Right lobe of liver (tissue), 4 donors: ENCODE measurements around the gene MED14.

Experiments used
- POLR2A ChIP-seq: fragments of 450-650 bp; IDR thresholded peaks from one replicate; pipeline ENCODE4 v1.6.1; 2017; ENCODE audit warnings: antibody characterized with exemption, mild to moderate bottlenecking
- TF ChIP-seq, protein P1 (sequence below), 4 donors: fragments of 200-600 bp in 3 of 4; fragments of 450-650 bp in 1 of 4; IDR thresholded peaks; one replicate each; pipeline versions ENCODE4 v1.5.1 to v1.8.0; 2016 to 2022; ENCODE audit warnings: antibody characterized with exemption in 4 of 4, mild to moderate bottlenecking in 2 of 4
- donor health status: DM: no; HTN: no; CAD: no.
- donor health status: DM: no; HTN: no; CAD: no.
- donor health status: DM: no; HTN: yes; CAD: no.

GRCh38 chrX:40755291-40756249 lies 20.2 kb upstream of the MED14 start:
- TF ChIP-seq, protein P1, sequence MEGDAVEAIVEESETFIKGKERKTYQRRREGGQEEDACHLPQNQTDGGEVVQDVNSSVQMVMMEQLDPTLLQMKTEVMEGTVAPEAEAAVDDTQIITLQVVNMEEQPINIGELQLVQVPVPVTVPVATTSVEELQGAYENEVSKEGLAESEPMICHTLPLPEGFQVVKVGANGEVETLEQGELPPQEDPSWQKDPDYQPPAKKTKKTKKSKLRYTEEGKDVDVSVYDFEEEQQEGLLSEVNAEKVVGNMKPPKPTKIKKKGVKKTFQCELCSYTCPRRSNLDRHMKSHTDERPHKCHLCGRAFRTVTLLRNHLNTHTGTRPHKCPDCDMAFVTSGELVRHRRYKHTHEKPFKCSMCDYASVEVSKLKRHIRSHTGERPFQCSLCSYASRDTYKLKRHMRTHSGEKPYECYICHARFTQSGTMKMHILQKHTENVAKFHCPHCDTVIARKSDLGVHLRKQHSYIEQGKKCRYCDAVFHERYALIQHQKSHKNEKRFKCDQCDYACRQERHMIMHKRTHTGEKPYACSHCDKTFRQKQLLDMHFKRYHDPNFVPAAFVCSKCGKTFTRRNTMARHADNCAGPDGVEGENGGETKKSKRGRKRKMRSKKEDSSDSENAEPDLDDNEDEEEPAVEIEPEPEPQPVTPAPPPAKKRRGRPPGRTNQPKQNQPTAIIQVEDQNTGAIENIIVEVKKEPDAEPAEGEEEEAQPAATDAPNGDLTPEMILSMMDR (IDR thresholded peaks at IDR 0.05) = no peak
- no peak for TF ChIP-seq POLR2A
